NCI-H2227 (cell line): ENCODE measurements around the gene PDCD7.
"Not testable (repeated sequence)": the region's sequence is repeated elsewhere in the genome, so short reads cannot be mapped to it uniquely, and the experiment has no call there.

Source experiments
- DNase-seq: peaks from one replicate; lab custom pipeline; 2025; ENCODE audit not compliant: unreplicated experiment; lab: John Stamatoyannopoulos, UW

The PDCD7 gene

DNA sequence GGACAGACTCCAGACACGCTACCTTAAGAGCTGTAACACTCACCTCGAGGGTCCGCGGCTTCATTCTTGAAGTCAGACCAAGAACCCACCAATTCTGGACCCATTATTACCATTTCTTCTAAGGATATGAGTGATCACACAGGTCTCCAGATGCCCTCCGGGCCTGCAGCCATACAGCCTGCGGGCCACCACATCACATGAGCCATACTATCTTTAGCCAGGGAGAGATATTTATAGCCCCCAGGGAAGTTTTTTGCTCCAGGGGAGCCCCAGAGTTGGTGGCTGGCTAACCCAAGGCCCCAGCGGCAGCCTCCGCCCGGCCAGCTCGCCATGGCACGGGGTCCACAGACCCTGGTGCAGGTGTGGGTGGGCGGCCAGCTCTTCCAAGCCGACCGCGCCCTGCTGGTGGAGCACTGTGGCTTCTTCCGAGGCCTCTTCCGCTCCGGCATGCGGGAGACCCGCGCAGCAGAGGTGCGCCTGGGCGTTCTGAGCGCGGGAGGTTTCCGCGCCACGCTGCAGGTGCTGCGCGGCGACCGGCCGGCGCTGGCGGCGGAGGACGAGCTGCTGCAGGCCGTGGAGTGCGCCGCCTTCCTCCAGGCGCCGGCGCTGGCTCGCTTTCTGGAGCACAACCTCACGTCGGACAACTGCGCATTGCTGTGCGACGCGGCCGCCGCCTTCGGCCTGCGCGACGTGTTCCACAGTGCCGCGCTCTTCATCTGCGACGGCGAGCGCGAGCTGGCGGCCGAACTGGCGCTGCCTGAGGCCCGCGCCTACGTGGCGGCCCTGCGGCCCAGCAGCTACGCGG, 56.9 kb downstream of the PDCD7 start, which contains the start of gene KBTBD13:
KBTBD13 (plus strand) TSS at position 261 of the 805 bp plus-strand sequence; CDS start at position 331, 70 bp downstream.
- no peak for DNase-seq

DNA sequence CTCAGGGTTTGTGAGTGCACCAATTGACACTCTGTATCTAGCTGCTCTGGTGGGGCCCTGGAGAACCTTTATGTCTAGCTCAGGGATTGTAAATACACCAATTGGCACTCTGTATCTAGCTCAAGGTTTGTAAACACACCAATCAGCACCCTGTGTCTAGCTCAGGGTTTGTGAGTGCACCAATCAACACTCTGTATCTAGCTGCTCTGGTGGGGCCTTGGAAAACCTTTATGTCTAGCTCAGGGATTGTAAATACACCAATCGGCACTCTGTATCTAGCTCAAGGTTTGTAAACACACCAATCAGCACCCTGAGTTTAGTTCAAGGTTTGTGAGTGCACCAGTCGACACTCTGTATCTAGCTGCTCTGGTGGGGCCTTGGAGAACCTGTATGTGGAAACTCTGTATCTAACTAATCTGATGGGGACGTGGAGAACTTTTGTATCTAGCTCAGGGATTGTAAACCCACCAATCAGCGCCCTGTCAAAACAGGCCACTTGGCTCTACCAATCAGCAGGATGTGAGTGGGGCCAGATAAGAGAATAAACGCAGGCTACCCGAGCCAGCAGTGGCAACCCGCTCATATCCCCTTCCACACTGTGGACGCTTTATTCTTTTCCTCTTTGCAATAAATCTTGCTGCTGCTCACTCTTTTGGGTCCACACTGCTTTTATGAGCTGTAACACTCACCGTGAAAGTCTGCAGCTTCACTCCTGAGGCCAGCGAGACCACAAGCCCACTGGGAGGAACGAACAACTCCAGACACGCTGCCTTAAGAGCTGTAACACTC, 57.8 kb downstream of the PDCD7 start:
- not testable (repeated sequence) for DNase-seq

DNA sequence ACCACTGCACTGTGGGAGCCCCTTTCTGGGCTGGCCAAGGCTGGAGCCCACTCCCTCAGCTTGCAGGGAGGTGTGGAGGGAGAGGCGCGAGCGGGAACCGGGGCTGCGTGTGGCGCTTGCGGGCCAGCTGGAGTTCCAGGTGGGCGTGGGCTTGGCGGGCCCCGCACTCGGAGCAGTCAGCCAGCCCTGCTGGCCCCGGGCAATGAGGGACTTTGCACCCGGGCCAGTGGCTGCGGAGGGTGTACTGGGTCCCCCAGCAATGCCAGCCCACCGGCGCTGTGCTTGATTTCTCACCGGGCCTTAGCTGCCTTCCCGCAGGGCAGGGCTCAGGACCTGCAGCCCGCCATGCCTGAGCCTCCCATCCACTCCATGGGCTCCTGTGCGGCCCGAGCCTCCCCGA, 58.7 kb downstream of the PDCD7 start:
- DNase-seq = not testable (repeated sequence)

DNA sequence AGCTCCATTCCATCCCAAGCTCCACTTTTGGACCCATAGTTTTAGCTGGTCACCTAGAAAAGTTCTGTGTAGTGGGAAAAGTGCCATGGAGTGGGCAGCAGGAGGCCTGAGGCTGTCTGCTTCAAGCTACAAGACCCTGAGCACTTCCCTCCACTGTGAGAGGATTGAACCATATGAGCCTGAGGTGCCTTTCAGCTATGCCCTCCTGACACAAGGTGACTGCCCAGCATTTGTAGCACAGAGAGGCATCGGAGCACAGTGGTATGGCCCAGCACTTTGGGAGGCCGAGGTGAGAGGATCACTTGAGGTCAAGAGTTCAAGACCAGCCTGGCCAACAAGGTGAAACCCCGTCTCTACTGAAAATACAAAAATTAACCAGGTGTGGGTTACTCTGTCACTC, 61.0 kb downstream of the PDCD7 start:
- DNase-seq = no peak

DNA sequence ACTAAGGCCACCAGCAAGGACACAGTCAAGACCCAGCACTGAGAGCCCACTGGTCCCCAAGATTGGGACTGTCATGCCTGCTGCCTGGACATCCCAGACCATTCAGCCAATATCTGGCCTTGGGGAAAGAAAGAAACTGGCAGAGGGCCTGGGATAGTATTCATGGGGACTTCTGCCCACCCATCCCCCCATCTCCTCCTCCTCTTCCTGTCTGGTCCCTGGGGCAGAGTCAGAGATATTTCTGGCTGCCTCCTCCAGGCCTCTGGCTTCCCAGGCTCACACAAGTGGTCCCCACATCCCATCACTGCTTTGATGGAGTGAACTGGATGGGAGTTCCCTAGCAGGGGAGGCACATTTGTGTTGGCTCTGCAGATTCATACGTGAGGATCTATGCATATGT, 61.6 kb downstream of the PDCD7 start:
- DNase-seq = no peak

DNA sequence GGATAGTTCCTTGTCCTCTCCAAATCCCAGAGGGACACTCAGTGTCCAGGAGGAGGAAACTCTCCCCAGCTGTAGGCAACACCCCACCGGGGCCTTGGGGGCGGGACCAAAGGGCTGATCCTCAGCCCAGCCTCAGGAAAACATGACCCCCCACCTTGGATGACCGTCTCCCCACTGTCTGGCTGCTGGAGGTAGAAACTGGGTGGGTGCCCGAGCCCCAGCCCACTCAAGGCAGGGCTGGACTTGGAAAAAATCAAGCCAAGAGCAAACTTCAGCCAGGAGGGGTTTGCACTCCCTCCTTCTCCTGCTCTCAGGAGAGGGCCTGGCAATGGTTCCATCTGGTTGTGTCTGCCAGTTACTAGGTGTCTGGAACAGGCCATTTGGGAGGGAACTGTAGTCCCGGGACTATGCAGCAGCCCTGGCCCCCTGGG, 62.2 kb downstream of the PDCD7 start:
- DNase-seq = no peak

DNA sequence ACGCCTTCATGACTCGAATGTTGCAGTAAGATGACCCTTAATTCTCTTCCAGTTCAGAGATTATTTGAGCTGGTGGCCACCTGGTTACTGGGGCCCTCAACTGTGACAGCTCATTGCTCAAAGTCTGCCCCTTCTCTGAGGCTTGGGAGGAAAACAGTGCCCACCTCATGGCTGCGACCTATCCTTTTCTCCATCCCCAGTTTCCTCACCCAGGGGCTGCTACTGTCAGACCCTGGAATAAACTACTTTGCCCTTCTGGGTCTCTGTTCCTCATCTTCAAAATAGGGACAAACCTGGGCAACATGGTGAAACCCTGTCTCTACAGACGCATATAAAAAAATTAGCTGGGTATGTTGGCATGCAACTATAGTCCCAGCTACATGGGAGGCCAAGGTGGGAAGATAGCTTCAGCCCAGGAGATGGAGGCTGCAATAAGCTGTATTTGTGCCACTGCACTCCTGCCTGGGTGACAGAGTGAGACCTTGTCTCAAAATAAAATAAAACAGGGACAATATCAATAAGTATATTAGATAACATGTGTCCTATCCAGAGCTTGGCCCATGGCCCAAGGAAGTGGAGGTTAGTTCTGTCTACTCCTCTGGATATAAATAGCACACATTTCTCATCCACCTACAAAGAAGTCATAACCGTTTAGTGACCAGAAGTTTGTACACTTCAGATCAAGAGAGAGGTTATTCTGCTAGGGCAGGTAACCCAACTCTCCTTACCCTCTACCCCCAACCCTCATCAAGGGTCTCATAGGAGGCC, 63.6 kb downstream of the PDCD7 start:
- no peak for DNase-seq

DNA sequence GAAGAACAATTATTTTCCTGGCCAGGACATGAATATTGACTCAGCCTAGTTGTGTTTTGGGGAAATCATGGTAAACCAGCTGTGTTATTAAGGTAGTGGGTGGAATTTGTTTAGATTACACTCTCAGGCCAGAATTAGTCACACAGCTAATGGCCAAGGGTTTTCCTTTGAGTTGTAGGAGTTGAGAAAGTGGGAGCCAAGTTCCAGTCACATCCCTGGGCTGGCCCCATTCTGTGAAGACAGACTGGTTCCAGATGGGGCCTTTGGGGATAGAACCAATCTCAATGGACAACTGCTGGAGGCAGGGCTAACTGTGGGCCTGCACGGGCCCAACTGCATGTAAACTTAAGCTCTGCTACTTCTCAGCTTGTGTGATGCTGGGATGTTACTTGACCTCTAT, 64.4 kb downstream of the PDCD7 start:
- no peak for DNase-seq

DNA sequence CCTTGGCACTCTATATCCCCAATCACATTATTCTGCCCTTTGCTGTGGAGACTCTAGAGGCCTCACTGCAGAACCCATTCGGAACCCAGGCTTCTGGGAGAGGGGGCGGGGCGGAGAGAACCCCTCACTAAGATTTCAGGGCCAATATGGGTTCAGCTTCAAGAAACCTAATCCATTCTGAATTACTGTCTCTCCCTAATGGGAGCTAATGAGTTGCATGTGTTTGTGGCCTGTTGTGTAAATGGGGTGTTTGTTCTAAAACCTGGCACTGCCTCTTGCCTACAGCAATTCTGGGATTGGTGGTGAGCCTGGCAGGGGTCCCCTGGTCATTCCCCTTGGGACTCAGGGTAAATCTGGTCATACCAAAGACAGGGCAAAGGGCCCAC, 65.2 kb downstream of the PDCD7 start:
- DNase-seq = no peak

DNA sequence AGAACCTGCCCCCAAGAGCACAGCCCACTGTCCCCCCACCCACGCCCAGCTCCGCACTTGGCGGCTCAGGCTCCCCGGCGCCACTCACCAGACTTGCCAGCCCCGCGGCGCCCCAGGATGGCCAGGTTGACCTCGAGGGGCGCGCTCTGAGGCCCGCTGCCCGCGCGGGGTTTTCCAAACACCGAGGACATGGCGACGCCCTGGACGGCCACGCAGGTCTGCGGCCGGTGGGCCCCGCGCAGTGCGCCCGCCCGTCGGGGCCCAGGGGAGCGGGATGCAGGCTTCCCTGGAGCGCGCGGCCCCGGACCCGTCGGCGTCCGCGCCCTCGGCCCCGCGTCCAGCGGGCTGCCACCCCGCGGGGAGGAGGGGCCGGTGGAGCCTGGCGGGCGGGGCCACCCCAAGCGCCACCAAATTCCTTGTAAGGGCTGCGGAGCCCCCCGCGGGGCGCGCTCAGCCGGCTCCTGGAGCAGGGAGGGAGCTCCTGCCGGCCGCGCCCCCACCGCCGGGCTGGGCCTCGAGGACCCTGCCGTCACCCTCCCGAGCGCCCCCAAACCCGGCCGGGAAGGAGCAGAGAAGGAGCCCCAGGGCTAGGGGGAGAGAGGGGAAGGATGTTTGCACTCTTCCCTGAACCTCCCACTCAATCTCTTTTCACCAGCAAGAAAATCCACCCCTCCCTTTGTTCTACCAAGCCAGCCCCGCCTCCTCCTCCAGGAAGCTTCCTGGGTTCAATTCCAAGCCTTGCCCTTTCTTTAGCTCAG, 65.8 kb downstream of the PDCD7 start, which contains the start of gene RASL12:
RASL12 (minus strand) TSS at position 347 of the 758 bp plus-strand sequence; CDS start at position 191, 156 bp downstream.
- no peak for DNase-seq
